ENCODE results near the gene SLCO3A1.
A peak's percentile ranks its signal among the peaks of the same experiment; 100 is the strongest.

Gene SLCO3A1

DNA sequence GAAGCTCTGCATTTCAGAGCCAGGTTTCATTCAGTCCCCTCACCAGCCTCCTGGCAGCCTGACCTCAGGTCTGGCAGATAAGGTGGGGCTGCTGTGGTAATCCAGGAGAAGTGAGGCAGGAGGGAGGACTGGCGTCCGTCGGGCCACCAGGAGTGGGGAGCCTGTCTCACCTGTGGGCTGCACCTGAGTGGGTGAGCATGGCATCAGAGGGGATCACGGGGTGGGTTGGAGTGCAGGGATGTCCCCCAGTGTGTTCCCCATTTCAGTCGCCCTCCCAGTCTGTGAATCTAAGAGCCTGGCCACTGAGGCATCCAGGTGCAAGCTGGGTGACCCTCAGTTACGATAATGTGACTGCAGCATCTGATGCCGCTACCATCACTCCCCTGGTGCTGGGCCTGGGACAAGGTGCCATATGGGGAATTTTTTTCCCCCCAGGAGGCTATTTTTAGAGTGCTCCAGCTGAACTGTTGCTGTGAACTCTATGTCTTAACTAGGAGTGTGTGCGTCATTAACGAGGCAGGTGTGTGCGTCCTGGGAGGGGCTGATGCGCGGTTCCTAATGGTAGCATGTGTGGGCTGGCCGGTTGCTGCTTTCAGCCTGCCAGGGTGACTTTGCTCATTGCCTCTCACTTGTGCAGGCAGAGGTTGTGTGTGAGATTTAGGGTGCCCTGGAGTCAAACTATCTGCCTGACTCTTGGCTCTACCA is 165.2 kb downstream of the SLCO3A1 start:
- peaks cover 4% of the 10 kb centered on the region for H3K36me3 Mint-ChIP-seq (ENCODE audit: insufficient read depth)
- DNase-seq (ENCODE audit: low spot score in 2 of 2) (no peak), ATAC-seq (replicated peaks; ENCODE audit: extremely low read depth, poor library complexity, severe bottlenecking) (no peak)
- peaks cover 71% of the 10 kb centered on the region for H3K4me1 Mint-ChIP-seq
- no peaks in the 10 kb centered on the region for H3K9me3 Mint-ChIP-seq
- peak overlapping the region; percentile 45 for H3K27ac Mint-ChIP-seq (ENCODE audit: low read depth)
- H3K4me3 Mint-ChIP-seq, result no peak overlapping the region
- H3K27me3 Mint-ChIP-seq, result no peaks in the 10 kb centered on the region

DNA sequence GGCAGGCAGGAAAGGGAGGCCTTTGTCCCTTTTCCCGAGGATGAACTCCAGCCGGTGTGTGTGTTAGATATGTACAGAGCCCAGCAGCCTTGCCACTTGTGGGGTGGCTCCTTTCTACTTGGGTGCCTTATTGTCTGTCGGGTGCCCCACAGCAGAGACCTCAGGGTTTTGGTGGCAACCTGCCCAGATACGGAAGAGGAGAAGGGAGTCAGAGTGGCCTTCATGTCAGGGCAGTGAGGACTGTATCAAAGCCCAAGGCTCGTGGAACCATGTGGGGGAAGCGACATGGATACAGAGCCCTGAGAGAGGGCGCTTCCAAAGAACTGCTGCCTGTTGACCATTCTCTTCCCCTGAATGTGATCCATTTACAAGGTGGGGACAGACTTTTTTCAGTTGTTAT is 166.2 kb downstream of the SLCO3A1 start:
- H3K36me3 Mint-ChIP-seq (ENCODE audit: insufficient read depth), result peaks cover 4% of the 10 kb centered on the region
- H3K27me3 Mint-ChIP-seq, result no peaks in the 10 kb centered on the region
- H3K27ac Mint-ChIP-seq (ENCODE audit: low read depth), result no peak overlapping the region
- H3K4me3 Mint-ChIP-seq, result no peak overlapping the region
- ATAC-seq (replicated peaks; ENCODE audit: extremely low read depth, poor library complexity, severe bottlenecking) (no peak), DNase-seq (ENCODE audit: low spot score in 2 of 2) (no peak)
- peaks cover 67% of the 10 kb centered on the region for H3K4me1 Mint-ChIP-seq
- no peaks in the 10 kb centered on the region for H3K9me3 Mint-ChIP-seq

DNA sequence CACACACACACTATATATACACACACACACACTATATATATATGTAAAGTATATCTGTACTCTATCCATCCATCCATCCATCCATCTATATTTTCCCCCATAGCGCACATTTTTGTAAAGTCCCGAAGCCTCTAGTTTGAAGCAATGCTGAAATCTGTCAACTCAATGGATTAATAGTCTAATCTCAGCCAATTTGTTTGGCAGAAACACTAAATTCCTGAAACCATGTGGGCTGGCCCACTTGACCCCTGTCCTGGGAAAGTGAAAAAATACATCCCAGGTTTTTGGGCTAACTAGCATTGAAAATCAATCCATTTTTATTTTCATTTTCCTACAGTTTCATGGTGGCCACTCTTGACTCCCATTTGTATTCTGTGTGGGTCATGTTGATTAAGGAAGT is 166.7 kb downstream of the SLCO3A1 start:
- no peaks in the 10 kb centered on the region for H3K9me3 Mint-ChIP-seq
- ATAC-seq (replicated peaks; ENCODE audit: extremely low read depth, poor library complexity, severe bottlenecking) (no peak), DNase-seq (ENCODE audit: low spot score in 2 of 2) (no peak)
- H3K27me3 Mint-ChIP-seq, result no peaks in the 10 kb centered on the region
- H3K36me3 Mint-ChIP-seq (ENCODE audit: insufficient read depth), result peaks cover 4% of the 10 kb centered on the region
- peaks cover 62% of the 10 kb centered on the region for H3K4me1 Mint-ChIP-seq
- H3K4me3 Mint-ChIP-seq, result no peak overlapping the region
- H3K27ac Mint-ChIP-seq (ENCODE audit: low read depth), result no peak overlapping the region

DNA sequence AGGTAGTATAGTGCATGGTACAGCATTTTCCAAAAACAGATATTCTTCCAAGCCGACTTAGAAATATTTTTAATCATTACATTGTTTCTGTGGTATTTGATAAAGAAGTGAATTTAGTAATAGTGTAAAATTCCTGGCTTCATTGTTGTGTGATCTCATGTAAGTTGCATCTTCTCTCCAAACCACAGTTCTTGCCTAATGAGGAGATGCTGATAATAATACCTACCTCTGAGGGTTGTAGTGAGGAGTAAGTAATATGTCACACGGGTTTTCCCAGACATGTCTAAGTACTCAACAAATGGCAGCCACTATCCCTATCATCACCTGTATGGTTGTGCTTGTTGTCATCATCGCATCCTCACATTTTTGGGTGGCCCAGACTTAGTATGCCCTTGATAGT is 167.3 kb downstream of the SLCO3A1 start:
- peaks cover 2% of the 10 kb centered on the region for H3K36me3 Mint-ChIP-seq (ENCODE audit: insufficient read depth)
- DNase-seq (ENCODE audit: low spot score in 2 of 2) (no peak), ATAC-seq (replicated peaks; ENCODE audit: extremely low read depth, poor library complexity, severe bottlenecking) (no peak)
- no peaks in the 10 kb centered on the region for H3K27me3 Mint-ChIP-seq
- H3K4me3 Mint-ChIP-seq, result no peak overlapping the region
- no peaks in the 10 kb centered on the region for H3K9me3 Mint-ChIP-seq
- H3K27ac Mint-ChIP-seq (ENCODE audit: low read depth), result no peak overlapping the region
- peaks cover 56% of the 10 kb centered on the region for H3K4me1 Mint-ChIP-seq

DNA sequence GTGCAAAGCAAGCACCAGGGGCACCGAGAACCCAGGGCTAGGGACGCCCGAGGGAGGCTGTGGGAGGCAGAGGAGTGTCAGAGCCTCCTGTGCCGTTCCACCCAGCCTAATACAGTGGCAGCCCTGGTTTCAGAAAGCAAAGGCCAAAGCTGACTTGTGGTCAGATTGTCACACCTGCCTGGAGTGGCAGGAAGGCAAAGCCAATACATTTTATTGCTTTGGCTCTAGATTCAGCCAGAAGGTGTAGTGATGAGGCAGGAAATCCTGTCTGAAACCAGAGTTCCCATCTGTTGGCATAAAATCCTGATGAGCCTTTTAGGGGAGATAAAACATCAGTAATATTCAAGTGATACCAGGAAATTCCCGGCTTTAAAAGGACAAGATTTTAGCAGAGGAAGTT is 168.3 kb downstream of the SLCO3A1 start:
- Mint-ChIP-seq H3K27ac (ENCODE audit: low read depth) (no peak overlapping the region), H3K27me3 (no peaks in the 10 kb centered on the region), H3K4me1 (peaks cover 48% of the 10 kb centered on the region), H3K9me3 (no peaks in the 10 kb centered on the region), H3K4me3 (no peak overlapping the region), H3K36me3 (ENCODE audit: insufficient read depth) (peaks cover 2% of the 10 kb centered on the region)
- DNase-seq (ENCODE audit: low spot score in 2 of 2), result no peak
- peak; percentile 46 for ATAC-seq (replicated peaks; ENCODE audit: extremely low read depth, poor library complexity, severe bottlenecking)

DNA sequence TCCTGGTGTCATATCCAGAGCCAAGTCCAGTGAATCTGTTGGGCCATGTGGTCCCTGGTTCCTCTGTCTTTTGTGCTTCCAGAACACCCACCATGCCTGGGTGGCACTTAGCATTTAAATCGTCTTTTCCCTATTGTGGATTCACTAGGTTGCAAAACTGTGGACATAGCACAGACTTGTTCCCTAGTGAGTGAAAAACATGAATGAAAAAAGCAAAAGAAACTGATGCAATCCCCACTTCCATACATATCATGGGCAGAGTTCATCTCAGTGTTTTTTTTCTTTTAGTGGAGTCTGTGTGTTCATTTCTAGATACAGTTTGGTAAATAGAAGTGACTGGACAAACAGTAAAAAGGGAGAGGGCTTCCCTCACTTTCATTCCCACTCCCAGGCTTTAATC is 170.5 kb downstream of the SLCO3A1 start:
- Mint-ChIP-seq H3K36me3 (ENCODE audit: insufficient read depth) (peaks cover 2% of the 10 kb centered on the region), H3K27me3 (no peaks in the 10 kb centered on the region), H3K4me1 (peaks cover 40% of the 10 kb centered on the region), H3K27ac (ENCODE audit: low read depth) (no peak overlapping the region), H3K9me3 (no peaks in the 10 kb centered on the region), H3K4me3 (no peak overlapping the region)
- DNase-seq (ENCODE audit: low spot score in 2 of 2) (no peak), ATAC-seq (replicated peaks; ENCODE audit: extremely low read depth, poor library complexity, severe bottlenecking) (no peak)

DNA sequence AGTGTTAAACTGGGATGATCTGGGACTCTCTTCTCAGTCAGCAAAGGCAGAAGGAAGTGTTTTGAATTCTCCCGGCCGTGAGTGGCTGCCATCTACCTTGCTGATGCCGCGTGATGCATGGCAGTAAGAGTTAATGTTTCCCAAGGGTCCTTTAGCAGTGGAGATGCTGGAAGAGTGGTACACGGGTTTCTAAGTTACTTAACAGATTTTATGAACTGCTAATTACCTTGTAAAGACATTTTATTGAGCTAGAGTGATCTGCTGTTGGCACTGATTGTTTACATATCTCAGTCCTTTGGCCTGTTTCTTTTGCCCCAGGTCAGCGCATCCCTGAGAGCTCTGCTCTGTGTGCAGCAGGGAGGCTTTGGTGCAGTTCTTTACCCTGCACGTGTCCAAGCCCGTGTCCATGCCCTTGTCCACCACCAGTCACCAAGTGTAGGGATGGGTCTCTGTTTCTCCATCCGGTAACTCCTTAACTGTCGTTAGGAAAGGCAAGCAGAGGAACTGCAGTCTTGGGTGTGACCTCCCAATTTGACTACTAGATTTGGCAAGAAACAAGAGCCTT is 172.3 kb downstream of the SLCO3A1 start:
- Mint-ChIP-seq H3K27me3 (no peaks in the 10 kb centered on the region), H3K4me1 (peaks cover 36% of the 10 kb centered on the region), H3K9me3 (no peaks in the 10 kb centered on the region), H3K4me3 (no peak overlapping the region), H3K27ac (ENCODE audit: low read depth) (no peak overlapping the region), H3K36me3 (ENCODE audit: insufficient read depth) (peaks cover 3% of the 10 kb centered on the region)
- no peak for ATAC-seq (replicated peaks; ENCODE audit: extremely low read depth, poor library complexity, severe bottlenecking)
- DNase-seq (ENCODE audit: low spot score in 2 of 2), result no peak

DNA sequence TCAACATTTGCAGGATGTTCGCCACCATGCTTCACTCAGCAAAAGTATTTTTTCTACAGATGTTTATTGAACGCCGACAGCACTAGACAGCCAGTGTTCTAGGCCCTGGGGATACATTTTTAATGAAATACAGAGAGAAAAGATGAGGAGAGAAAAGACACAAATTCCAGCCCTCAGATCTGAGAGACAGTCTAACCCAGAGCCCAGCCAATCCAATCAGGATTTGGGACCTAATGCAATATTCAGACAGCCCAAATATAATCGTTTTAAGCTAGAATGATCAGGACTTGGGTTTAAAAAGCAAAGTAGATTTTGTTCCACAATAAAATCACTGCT is 174.8 kb downstream of the SLCO3A1 start:
- ATAC-seq (replicated peaks; ENCODE audit: extremely low read depth, poor library complexity, severe bottlenecking) (no peak), DNase-seq (ENCODE audit: low spot score in 2 of 2) (no peak)
- peaks cover 41% of the 10 kb centered on the region for H3K4me1 Mint-ChIP-seq
- H3K9me3 Mint-ChIP-seq, result no peaks in the 10 kb centered on the region
- H3K27ac Mint-ChIP-seq (ENCODE audit: low read depth), result no peak overlapping the region
- no peak overlapping the region for H3K4me3 Mint-ChIP-seq
- H3K36me3 Mint-ChIP-seq (ENCODE audit: insufficient read depth), result peaks cover 6% of the 10 kb centered on the region
- no peaks in the 10 kb centered on the region for H3K27me3 Mint-ChIP-seq

DNA sequence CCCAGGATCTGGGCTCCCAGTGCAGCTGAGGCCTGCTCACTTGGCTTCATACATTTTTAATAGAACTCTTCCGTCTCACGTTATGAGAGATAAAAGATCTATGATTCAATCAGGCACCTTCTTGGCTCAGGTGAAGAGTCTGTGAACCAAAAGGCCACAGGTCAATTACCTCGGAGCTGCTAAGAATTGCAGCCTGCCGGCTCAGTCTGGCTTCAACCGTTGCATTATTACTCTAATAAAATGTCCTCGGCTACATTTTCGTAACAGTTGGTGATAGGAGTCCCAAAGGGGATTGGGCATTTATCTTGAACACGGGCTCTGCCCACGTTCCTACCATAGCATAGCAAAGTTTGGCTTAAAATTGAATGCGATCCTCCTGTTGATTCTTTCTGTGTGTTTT is 176.3 kb downstream of the SLCO3A1 start:
- Mint-ChIP-seq H3K36me3 (ENCODE audit: insufficient read depth) (peaks cover 6% of the 10 kb centered on the region), H3K4me3 (no peak overlapping the region), H3K27ac (ENCODE audit: low read depth) (no peak overlapping the region), H3K9me3 (no peaks in the 10 kb centered on the region), H3K27me3 (no peaks in the 10 kb centered on the region), H3K4me1 (peaks cover 54% of the 10 kb centered on the region)
- ATAC-seq (replicated peaks; ENCODE audit: extremely low read depth, poor library complexity, severe bottlenecking) (no peak), DNase-seq (ENCODE audit: low spot score in 2 of 2) (no peak)

DNA sequence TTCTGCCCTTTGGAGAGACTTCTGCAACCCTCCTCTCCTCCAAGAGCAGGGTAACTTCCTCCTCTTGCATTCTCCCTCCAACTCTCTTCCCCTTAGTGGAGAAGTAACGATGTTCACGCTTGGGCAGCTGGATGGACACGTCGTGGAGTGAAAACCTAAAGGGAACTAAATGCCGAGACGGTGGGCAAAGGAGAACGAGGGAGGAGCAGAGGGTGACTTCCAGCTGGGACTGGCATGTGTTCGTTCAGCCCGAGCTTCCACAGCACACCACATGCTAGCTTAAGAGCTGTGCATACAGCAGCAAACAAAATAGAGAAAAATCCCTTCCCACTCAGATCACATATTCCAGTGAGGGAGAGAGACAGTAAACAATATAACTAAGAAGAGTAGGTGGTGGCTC is 179.8 kb downstream of the SLCO3A1 start:
- Mint-ChIP-seq H3K4me1 (peaks cover 57% of the 10 kb centered on the region), H3K36me3 (ENCODE audit: insufficient read depth) (peaks cover 4% of the 10 kb centered on the region), H3K9me3 (no peaks in the 10 kb centered on the region), H3K4me3 (no peak overlapping the region), H3K27ac (ENCODE audit: low read depth) (no peak overlapping the region), H3K27me3 (no peaks in the 10 kb centered on the region)
- DNase-seq (ENCODE audit: low spot score in 2 of 2) (no peak), ATAC-seq (replicated peaks; ENCODE audit: extremely low read depth, poor library complexity, severe bottlenecking) (no peak)

DNA sequence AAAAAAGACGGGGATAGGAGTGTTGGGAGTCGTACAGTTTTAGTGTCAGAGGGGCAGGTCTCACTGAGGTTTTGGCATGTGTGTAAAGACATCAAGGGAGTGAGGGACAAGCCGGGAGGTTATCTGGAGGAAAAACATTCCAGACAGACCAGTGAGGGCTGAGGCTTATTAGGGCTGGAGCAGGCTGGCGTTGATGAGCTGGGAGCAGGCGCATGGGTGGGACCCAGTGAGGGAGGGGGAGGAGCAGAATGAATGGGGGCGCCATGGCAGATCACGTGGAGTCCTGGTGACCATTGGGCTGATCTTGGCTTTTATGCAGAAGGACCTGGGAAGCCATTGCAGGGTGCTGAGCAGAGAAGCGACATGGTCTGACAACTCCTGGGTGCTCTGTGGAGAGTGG is 180.2 kb downstream of the SLCO3A1 start:
- no peak for ATAC-seq (replicated peaks; ENCODE audit: extremely low read depth, poor library complexity, severe bottlenecking)
- Mint-ChIP-seq H3K9me3 (no peaks in the 10 kb centered on the region), H3K4me1 (peaks cover 57% of the 10 kb centered on the region), H3K27me3 (no peaks in the 10 kb centered on the region), H3K27ac (ENCODE audit: low read depth) (no peak overlapping the region), H3K4me3 (no peak overlapping the region), H3K36me3 (ENCODE audit: insufficient read depth) (peaks cover 4% of the 10 kb centered on the region)
- DNase-seq (ENCODE audit: low spot score in 2 of 2), result no peak

DNA sequence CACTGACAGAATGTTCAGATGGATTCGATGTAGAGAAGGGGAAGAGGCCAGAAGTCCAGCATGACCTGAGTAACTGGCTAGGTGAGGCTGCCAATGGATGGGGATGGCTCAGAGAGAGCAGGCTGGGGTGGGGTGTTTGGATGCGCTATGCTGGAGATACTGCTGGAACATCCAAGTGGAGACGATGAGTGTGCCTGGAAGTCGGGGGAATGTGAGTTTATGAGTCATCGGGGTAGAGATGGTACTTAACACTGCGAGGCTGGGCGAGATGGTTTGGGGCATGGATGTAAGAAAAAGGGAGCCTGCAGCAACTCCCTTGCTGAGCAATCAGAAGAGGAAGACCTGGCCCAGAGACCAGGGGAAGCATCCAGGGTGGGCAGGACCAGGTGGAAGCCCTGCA is 180.7 kb downstream of the SLCO3A1 start:
- no peak overlapping the region for H3K27ac Mint-ChIP-seq (ENCODE audit: low read depth)
- H3K27me3 Mint-ChIP-seq, result no peaks in the 10 kb centered on the region
- ATAC-seq (replicated peaks; ENCODE audit: extremely low read depth, poor library complexity, severe bottlenecking) (no peak), DNase-seq (ENCODE audit: low spot score in 2 of 2) (no peak)
- H3K4me1 Mint-ChIP-seq, result peaks cover 57% of the 10 kb centered on the region
- no peak overlapping the region for H3K4me3 Mint-ChIP-seq
- H3K9me3 Mint-ChIP-seq, result no peaks in the 10 kb centered on the region
- peaks cover 4% of the 10 kb centered on the region for H3K36me3 Mint-ChIP-seq (ENCODE audit: insufficient read depth)

DNA sequence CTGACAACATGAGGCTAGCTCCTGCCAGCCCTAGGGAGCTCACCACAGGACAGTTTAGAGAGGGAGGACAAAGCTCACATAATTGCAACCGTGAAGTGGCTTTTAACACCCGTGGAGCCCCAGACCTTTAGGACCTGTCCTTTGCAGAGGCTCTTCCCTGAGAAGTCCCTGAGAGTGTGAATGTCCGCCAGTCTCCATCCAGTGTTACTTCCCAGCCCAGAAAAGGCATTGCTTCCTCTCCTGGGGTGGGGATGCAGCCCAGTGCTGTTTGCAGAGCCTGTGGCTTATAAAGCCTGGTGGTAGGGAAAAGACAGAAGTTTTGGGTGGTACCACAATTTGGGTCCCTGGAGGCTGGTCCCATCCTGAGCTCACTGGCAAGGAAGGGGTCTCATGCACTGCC is 182.0 kb downstream of the SLCO3A1 start:
- Mint-ChIP-seq H3K4me3 (no peak overlapping the region), H3K27me3 (no peaks in the 10 kb centered on the region), H3K36me3 (ENCODE audit: insufficient read depth) (peaks cover 3% of the 10 kb centered on the region), H3K9me3 (no peaks in the 10 kb centered on the region), H3K4me1 (peaks cover 53% of the 10 kb centered on the region), H3K27ac (ENCODE audit: low read depth) (no peak overlapping the region)
- DNase-seq (ENCODE audit: low spot score in 2 of 2), result no peak
- no peak for ATAC-seq (replicated peaks; ENCODE audit: extremely low read depth, poor library complexity, severe bottlenecking)
